COR-L47 (cell line): Measurements from ENCODE around the gene MRGPRX3.

Experiments
- DNase-seq: peaks from one replicate; lab custom pipeline; 2025; lab: John Stamatoyannopoulos, UW

The MRGPRX3 gene

DNA sequence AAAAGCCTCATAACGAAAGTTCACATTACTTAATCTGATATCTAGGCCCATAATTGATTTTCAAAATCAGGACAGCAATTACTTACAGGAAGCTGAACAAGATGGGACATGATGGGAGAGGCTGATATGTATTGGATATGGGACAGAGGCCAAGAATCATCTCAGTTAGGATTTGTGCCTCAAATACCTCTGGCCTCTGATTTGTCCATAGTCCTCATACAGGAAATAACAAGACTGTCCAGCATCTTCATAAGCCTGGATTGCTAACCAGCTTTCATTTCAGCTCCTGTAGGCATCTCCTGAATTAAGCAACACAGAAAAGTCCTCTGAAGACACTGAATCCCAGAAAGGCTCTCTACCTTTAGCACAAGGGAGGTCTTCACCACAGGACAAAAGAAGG, 36.0 kb downstream of the MRGPRX3 start:
- no peak for DNase-seq

DNA sequence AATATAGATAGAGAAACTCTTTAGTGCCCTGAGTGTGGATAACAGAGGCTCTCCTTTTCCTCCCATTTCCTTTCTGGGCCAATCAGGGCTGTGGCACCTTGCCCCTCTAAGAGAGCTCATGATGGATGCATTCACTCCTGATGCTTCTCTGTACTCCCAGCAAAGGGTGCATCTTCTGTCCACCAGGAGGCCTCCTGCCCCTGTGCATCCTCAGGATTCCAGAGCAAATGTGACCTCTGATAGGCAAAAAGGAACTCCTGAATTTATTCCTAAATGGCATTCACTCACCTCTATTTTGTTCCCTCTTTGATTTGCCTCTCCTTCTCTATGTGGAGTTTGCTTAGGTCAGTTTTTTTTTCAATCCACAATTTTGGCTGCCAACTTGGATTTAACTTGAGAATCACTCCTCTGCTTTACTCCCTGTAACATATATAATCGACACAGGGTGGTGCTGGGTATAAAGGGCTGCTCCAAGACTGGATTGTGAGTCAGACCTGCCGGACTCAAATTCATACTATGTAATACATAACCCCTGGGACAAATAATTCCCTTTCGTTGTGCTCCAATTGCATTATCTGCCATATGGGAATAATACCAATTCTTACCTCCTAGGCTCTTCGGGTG, 39.1 kb downstream of the MRGPRX3 start:
- no peak for DNase-seq

DNA sequence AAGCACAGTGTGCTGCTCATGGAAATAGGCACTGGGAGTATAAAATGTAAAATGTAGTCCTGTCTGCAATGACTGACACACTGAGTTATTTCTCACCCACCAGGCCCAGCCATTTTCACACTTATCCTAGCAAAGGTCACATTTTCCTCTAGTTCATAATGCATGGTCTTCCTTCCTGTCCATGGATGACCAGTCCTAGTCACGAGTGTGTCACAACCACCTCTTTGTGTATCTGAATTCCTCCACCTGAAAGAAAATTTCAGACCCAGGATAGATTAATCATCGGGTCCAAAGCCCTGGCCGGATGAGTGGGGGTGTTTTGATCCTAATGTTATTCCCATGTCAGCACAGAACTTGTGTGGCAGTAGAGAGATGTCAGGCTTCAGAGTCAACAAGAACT, 40.3 kb downstream of the MRGPRX3 start, which contains the start of gene MRGPRX4:
Gene MRGPRX4 (plus strand): TSS at position 172 of the 400 bp plus-strand sequence. CDS start 420 bp downstream, outside the sequence.
- no peak for DNase-seq

DNA sequence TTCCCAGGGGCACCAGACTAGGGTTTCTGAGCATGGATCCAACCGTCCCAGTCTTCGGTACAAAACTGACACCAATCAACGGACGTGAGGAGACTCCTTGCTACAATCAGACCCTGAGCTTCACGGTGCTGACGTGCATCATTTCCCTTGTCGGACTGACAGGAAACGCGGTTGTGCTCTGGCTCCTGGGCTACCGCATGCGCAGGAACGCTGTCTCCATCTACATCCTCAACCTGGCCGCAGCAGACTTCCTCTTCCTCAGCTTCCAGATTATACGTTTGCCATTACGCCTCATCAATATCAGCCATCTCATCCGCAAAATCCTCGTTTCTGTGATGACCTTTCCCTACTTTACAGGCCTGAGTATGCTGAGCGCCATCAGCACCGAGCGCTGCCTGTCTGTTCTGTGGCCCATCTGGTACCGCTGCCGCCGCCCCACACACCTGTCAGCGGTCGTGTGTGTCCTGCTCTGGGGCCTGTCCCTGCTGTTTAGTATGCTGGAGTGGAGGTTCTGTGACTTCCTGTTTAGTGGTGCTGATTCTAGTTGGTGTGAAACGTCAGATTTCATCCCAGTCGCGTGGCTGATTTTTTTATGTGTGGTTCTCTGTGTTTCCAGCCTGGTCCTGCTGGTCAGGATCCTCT, 41.0 kb downstream of the MRGPRX3 start:
- DNase-seq = no peak
